Prostate gland (tissue), 2 donors: ENCODE measurements around the gene INO80B. TPM values are rescaled to one million over a fixed set of nuclear protein-coding genes. Genes with fewer than 3 reads are reported as not detected.

Experiments
- DNase-seq: peaks from one replicate; pipeline ENCODE4 v3.0.0-alpha.2; 2019; ENCODE audit warnings: low spot score
- H3K27ac ChIP-seq, 2 donors: fragments of 200-600 bp; sonication (generic); 2 replicates each; pipeline ENCODE4 v1.5.1; 2017 to 2019
- H3K27me3 ChIP-seq: fragments of 200-600 bp; sonication (generic); replicated peaks from 2 replicates; pipeline ENCODE4 v1.5.1; 2019; ENCODE audit not compliant: insufficient read depth
- H3K36me3 ChIP-seq, 2 donors: fragments of 200-600 bp; sonication (generic); 1 replicate in 1 of 2; 2 replicates in 1 of 2; pipeline versions ENCODE4 v1.5.1 to v1.8.1; 2017 to 2019
- H3K4me1 ChIP-seq: fragments of 200-600 bp; sonication (generic); replicated peaks from 2 replicates; pipeline ENCODE4 v1.5.1; 2019
- H3K4me3 ChIP-seq, 2 donors: fragments of 200-600 bp; sonication (generic); 2 replicates each; pipeline ENCODE4 v1.5.1; 2017 to 2019
- H3K9me3 ChIP-seq: fragments of 200-600 bp; sonication (generic); 2 replicates; pipeline ENCODE4 v1.5.1; 2017
- POLR2A ChIP-seq: fragments of 450-650 bp; IDR thresholded peaks from one replicate; pipeline ENCODE4 v1.6.1; 2016; ENCODE audit warnings: antibody characterized with exemption, mild to moderate bottlenecking
- POLR2AphosphoS5 ChIP-seq: sonication (generic); formaldehyde crosslinking; IDR thresholded peaks from one replicate; pipeline ENCODE4 v1.6.1; 2017; ENCODE audit warnings: antibody characterized with exemption
- WGBS: methylation state at CpG from one replicate; pipeline ENCODE4 v1.1.5; 2018; 5-methylcytosine and 5-hydroxymethylcytosine counted together
- intact Hi-C: fragments of 100-400 bp; cut with DNase I; formaldehyde crosslinking; loops from one replicate; pipeline ENCODE4 v1.14.2; 2022
- total RNA-seq, 2 donors: library from RNA; depleted of rRNA; stranded (reverse); fragments of >200 nt; gene quantifications; one replicate each; pipeline ENCODE4 v1.1.0, GENCODE V29; 2016
- TF ChIP-seq, protein P1 (sequence below), 4 experiments: fragments of 200-600 bp in 2 of 4; fragments of 450-650 bp in 2 of 4; sonication (generic) in 2 of 4; IDR thresholded peaks; 1 replicate in 3 of 4; 2 replicates in 1 of 4; pipeline ENCODE4 v1.5.1; 2016 to 2019; ENCODE audit warnings: antibody characterized with exemption in 4 of 4, mild to moderate bottlenecking in 2 of 4, moderate library complexity in 2 of 4

INO80B gene
- total RNA-seq, 2 donors from 2014 or later: 28.3 to 46.7 TPM

DNA sequence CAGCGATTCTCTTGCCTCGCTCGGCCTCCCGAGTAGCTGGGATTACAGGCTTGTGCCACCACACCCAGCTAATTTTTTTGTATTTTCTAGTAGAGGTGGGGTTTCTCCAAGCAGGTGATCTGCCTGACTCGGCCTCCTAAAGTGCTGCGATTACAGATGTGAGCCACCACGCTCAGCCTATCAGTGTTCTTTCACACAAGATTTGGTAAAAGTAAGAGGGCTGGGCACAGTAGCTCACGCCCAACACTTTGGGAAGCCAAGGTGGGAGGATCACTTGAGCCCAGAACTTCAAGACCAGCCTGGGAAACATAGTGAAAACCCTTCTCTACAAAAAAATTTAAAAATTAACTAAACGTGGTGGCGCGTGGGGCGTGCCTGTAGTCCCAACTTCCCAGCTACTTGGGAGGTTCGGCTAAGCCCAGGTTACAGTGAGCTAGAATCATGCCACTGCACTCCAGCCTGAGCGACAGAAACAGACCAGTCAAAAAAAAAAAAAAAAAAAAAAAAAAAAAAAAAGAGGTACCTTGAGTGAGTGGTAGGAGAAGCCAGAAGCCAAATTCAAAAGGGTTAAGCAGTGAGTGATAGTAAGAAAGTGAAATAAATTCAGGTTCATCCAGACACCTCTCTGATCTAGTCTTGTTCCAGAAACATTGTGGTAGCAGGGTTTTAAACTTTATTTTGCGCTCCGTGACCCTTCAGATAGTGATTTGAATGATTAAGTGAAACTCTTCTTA is 16.6 kb downstream of the INO80B start:
- Histone ChIP-seq H3K27ac (peak overlapping the region; percentile 89 to 91), H3K36me3 (peaks cover 0 to 3% of the 10 kb centered on the region in 2 donors), H3K9me3 (no peaks in the 10 kb centered on the region), H3K27me3 (no peaks in the 10 kb centered on the region), H3K4me1 (no peaks in the 10 kb centered on the region), H3K4me3 (peak overlapping the region; percentile 51 to 63)
- intact Hi-C loops: no loop called here
- WGBS: 59% methylated on average over 16 of the region's 16 CpGs
- no peak for DNase-seq
- TF ChIP-seq, protein P1, sequence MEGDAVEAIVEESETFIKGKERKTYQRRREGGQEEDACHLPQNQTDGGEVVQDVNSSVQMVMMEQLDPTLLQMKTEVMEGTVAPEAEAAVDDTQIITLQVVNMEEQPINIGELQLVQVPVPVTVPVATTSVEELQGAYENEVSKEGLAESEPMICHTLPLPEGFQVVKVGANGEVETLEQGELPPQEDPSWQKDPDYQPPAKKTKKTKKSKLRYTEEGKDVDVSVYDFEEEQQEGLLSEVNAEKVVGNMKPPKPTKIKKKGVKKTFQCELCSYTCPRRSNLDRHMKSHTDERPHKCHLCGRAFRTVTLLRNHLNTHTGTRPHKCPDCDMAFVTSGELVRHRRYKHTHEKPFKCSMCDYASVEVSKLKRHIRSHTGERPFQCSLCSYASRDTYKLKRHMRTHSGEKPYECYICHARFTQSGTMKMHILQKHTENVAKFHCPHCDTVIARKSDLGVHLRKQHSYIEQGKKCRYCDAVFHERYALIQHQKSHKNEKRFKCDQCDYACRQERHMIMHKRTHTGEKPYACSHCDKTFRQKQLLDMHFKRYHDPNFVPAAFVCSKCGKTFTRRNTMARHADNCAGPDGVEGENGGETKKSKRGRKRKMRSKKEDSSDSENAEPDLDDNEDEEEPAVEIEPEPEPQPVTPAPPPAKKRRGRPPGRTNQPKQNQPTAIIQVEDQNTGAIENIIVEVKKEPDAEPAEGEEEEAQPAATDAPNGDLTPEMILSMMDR (IDR thresholded peaks at IDR 0.05): no peak
- TF ChIP-seq POLR2A (no peak), POLR2AphosphoS5 (no peak)

DNA sequence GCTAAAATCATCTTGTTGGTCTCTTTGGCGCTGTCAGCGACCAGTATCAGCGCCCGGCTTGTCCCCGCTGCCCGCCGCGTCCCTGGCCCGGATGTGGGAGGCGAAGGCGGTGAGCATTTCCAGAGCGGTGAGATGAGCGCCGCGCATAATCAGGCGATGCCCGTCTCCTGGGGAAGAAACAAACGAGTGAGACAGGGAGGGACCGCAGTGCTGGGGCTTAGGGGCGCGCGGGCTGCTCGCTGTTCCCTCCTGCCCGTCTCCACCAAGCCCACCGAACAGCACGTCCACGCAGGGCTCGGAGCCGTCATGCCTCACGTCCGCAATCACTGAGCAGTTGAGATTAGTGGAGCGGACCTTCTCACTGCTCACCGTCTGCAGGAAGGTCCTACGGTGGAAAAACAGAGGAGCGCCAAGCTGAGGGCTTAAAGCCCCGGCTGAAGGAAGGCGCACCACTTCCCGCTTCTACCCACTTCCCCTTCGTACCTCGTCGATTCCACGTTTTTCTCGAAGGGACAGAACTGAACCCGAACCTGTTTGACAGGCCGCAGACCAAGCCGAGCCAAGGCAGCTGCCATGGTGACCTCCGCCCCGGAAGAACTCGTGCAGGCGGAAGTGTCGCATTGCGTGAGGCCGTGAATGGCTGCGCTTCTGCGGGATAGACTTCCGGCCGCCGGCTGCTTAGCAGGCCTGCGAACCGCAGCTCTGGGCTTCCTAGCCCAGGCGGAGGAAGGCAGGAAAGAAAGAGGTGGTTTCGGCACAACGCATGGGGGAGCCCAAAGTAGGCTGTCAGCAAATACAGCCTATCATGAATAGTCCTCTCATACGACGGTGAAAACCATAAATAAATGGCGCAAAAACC is 17.4 kb downstream of the INO80B start, which contains the start of gene MRPL53:
Gene MRPL53, minus strand, starts transcription at position 595 of the 859 bp plus-strand sequence. Its CDS starts 20 bp downstream, at position 575.
- peak; percentile 91 for DNase-seq
- intact Hi-C loops: no loop called here
- peak within 1 kb of the TSS; percentile 89 to 91 for H3K27ac ChIP-seq
- no peaks in the 10 kb centered on the region for H3K4me1 ChIP-seq
- H3K4me3 ChIP-seq: peak within 1 kb of the TSS; percentile 51 to 63
- H3K36me3 ChIP-seq: peaks cover 0 to 3% of the 10 kb centered on the region in 2 donors
- TF ChIP-seq, protein P1 (IDR thresholded peaks at IDR 0.05): peak in 1 of 4 experiments; percentile 16
- TF ChIP-seq POLR2A (peak; percentile 50), POLR2AphosphoS5 (peak; percentile 98)
- WGBS: under 1% methylated on average over 66 of the region's 66 CpGs
- no peaks in the 10 kb centered on the region for H3K9me3 ChIP-seq
- H3K27me3 ChIP-seq: no peaks in the 10 kb centered on the region

DNA sequence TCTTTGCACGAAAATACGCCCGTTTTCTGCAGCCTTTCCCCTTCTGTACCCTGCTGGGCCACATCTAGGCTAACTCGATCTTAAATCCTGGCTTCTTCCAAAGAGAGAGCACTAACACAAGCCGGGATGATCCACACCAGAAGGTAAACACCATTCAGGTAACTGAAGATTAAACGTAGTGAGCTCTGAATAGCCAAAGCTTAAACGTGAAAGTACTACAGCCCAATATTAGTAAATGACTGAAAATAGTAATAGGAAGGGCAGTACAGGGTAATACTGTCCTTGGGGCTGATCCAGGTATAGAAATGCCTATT is 18.0 kb downstream of the INO80B start:
- peak overlapping the region; percentile 89 to 91 for H3K27ac ChIP-seq
- H3K4me1 ChIP-seq: no peaks in the 10 kb centered on the region
- H3K9me3 ChIP-seq: no peaks in the 10 kb centered on the region
- H3K27me3 ChIP-seq: no peaks in the 10 kb centered on the region
- H3K4me3 ChIP-seq: peak overlapping the region; percentile 51 to 63
- WGBS: 11% methylated on average over 7 of the region's 7 CpGs
- TF ChIP-seq POLR2AphosphoS5 (no peak), POLR2A (no peak)
- TF ChIP-seq, protein P1 (IDR thresholded peaks at IDR 0.05): no peak
- DNase-seq: no peak
- peaks cover 0 to 3% of the 10 kb centered on the region in 2 donors for H3K36me3 ChIP-seq
- intact Hi-C loops: no loop called here

DNA sequence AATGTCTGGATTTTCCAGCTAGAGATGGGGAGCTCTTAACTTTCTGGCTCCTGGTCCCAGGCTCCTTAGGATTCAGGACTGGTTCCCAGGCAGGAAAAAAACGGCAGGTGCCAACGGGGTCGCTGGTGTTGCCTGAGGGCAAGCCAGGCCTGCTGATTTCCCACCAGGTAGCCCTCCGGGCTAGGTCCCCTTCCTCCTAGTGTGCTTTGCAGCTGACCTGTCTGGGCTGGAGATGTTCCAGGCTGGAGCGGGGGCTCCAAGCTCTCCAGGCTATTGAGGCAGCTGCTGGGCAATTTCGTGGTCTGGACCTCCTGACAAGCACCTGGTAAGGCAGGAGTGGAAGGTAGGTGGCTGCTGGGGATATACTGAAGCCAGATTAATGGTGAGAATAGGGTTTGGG is 19.6 kb downstream of the INO80B start:
- Histone ChIP-seq H3K9me3 (no peaks in the 10 kb centered on the region), H3K4me1 (no peaks in the 10 kb centered on the region), H3K4me3 (no peak overlapping the region), H3K27me3 (no peaks in the 10 kb centered on the region), H3K36me3 (peaks cover 0 to 3% of the 10 kb centered on the region in 2 donors), H3K27ac (no peak overlapping the region)
- TF ChIP-seq POLR2AphosphoS5 (no peak), POLR2A (no peak)
- TF ChIP-seq, protein P1 (IDR thresholded peaks at IDR 0.05): no peak
- DNase-seq: no peak
- WGBS: 92% methylated on average over 6 of the region's 6 CpGs
- intact Hi-C loops: no loop called here
